Measurements from ENCODE around the gene CYTH4. TPM values are rescaled to one million over a fixed set of nuclear protein-coding genes. Genes with fewer than 3 reads are reported as not detected.

The CYTH4 gene
- total and polyA plus RNA-seq, 10 of the 15 experiments (the other 5 are each of a cell fraction or from before 2014, with no cell fraction given): 1.5 to 27.3 (median 16.9) TPM

DNA sequence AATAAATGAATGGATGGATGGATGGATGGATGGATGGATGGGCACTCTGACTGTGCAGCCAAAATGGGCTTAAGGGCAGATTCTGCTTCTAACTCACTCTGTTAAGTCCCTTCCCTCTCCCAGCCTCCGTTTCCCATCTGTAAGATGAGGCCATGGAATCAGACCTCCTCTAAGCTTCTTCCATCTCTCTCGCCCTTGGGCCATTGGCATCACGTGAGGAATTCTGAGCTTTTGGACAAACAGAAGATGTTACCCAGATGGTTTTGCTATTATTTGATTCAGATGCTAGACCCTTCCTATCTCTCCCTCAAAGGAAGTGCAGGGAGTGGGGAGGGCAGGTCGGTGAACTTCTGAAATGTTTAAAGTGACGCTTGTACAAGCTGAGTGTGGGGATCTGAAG is 4.0 kb upstream of the CYTH4 start:
- Histone ChIP-seq H3K9ac (ENCODE audit: control insufficient read depth, insufficient read depth, low read length) (no peak overlapping the region), H3K4me3 (no peak overlapping the region), H2AFZ (ENCODE audit: control insufficient read depth, low read depth, low read length) (no peak overlapping the region), H3K79me2 (ENCODE audit: control insufficient read depth, insufficient read depth, low read length) (peaks cover 10% of the 10 kb centered on the region), H3K4me2 (ENCODE audit: control insufficient read depth, insufficient read depth) (no peak overlapping the region), H3K27ac (ENCODE audit: control insufficient read depth, insufficient read depth) (no peak overlapping the region), H4K20me1 (ENCODE audit: control insufficient read depth, insufficient read depth) (no peaks in the 10 kb centered on the region), H3K27me3 (replicated peaks in 1 of 2; ENCODE audit: control insufficient read depth in 2 of 2, insufficient read depth in 2 of 2, low read length in 1 of 2) (no peaks in the 10 kb centered on the region), H3K4me1 (ENCODE audit: control insufficient read depth, insufficient read depth, low read length) (peaks cover 34% of the 10 kb centered on the region), H3K9me3 (replicated peaks; ENCODE audit: control insufficient read depth, insufficient read depth, low read length) (no peaks in the 10 kb centered on the region), H3K36me3 (ENCODE audit: control insufficient read depth in 2 of 2, insufficient read depth in 2 of 2, low read length in 1 of 2) (no peaks in the 10 kb centered on the region)
- FAIRE-seq (no peak), ATAC-seq (no peak), DNase-seq (ENCODE audit: low read depth, low spot score) (no peak)
- 54% methylated on average over 5 of the region's 5 CpGs for WGBS (ENCODE audit: insufficient coverage, insufficient replicate concordance, low lambda C conversion rate, missing lambda C conversion rate)
- TF ChIP-seq, protein P1, sequence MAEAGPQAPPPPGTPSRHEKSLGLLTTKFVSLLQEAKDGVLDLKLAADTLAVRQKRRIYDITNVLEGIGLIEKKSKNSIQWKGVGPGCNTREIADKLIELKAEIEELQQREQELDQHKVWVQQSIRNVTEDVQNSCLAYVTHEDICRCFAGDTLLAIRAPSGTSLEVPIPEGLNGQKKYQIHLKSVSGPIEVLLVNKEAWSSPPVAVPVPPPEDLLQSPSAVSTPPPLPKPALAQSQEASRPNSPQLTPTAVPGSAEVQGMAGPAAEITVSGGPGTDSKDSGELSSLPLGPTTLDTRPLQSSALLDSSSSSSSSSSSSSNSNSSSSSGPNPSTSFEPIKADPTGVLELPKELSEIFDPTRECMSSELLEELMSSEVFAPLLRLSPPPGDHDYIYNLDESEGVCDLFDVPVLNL (IDR thresholded peaks at IDR 0.05; ENCODE audit: low read depth, low read length): no peak
- no peak for TF ChIP-seq HDAC6 (IDR thresholded peaks at IDR 0.05; ENCODE audit: unreplicated experiment)
- TF ChIP-seq STAT1 (conservative IDR thresholded peaks at IDR 0.05): no peak
- TF ChIP-seq BCL11A (IDR thresholded peaks at IDR 0.05; ENCODE audit: low read depth, low read length): no peak
- no peak for TF ChIP-seq HDAC2 (IDR thresholded peaks at IDR 0.05)
- CTCF ChIA-PET: interaction anchor here (1.3 to 11.1 kb wide), 5 partner anchors 8 to 160 kb away, joined by 3 to 124 read pairs (median 4); no protein-coding TSS in a partner anchor
- RAD21 ChIA-PET (ENCODE audit: unreplicated experiment): no interaction called here
- no TSS peak for BruUV-seq (replicated peaks)
- in situ Hi-C loops (cut with MboI) (no loop called here), intact Hi-C loops (cut with micrococcal nuclease; ENCODE audit: unreplicated experiment) (no loop called here)
- POLR2A ChIA-PET: no interaction called here
- SMC1A ChIA-PET (ENCODE audit: uncharacterized antibody, unreplicated experiment): interaction anchor here (1.0 to 1.6 kb wide), 2 partner anchors 8 to 36 kb away, joined by 4 read pairs; no protein-coding TSS in a partner anchor

All from GM12878 (cell line).